Occipital lobe (tissue), 2 donors: ENCODE measurements around the gene CRNKL1. TPM values are rescaled to one million over a fixed set of nuclear protein-coding genes. Genes with fewer than 3 reads are reported as not detected.

Experiments used
- DNase-seq: peaks from one replicate; lab custom pipeline; 2025; lab: John Stamatoyannopoulos, UW
- total RNA-seq: library from RNA; depleted of rRNA; stranded (reverse); fragments of >200 nt; gene quantifications from one replicate; pipeline ENCODE4 v1.2.3, GENCODE V29; 2014

Gene CRNKL1
- 66.6 TPM for total RNA-seq

GRCh38 chr20:20052074-20052970 is at the start of gene CRNKL1, which contains the start of gene CFAP61:
Gene CRNKL1, minus strand, starts transcription at chr20:20052466. Its CDS starts 124 bp downstream, at chr20:20052342.
Gene CFAP61, plus strand, starts transcription at chr20:20052532. Its CDS starts 4,122 bp downstream, at chr20:20056654.
- DNase-seq: peak; percentile 94

GRCh38 chr20:20100881-20101280 is 48.6 kb upstream of the CRNKL1 start:
- DNase-seq: no peak

- DNase-seq: no peak
Observed at GRCh38 chr20:20096421-20096820, 44.2 kb upstream of the CRNKL1 start.

- DNase-seq: no peak
Observed at GRCh38 chr20:20095114-20095872, 43.0 kb upstream of the CRNKL1 start.

GRCh38 chr20:20094410-20094809 is 42.1 kb upstream of the CRNKL1 start:
- DNase-seq: no peak

- DNase-seq: no peak
Observed at GRCh38 chr20:20092827-20093226, 40.6 kb upstream of the CRNKL1 start.

GRCh38 chr20:20089939-20090338 is 37.7 kb upstream of the CRNKL1 start:
- DNase-seq: no peak

- no peak for DNase-seq
Observed at GRCh38 chr20:20089018-20089417, 36.8 kb upstream of the CRNKL1 start.

- no peak for DNase-seq
Observed at GRCh38 chr20:20085812-20086211, 33.5 kb upstream of the CRNKL1 start.

GRCh38 chr20:20085071-20085470 is 32.8 kb upstream of the CRNKL1 start:
- no peak for DNase-seq

GRCh38 chr20:20084296-20084752 is 32.1 kb upstream of the CRNKL1 start:
- peak; percentile 7 for DNase-seq

- DNase-seq: no peak
Observed at GRCh38 chr20:20083807-20084206, 31.5 kb upstream of the CRNKL1 start.

GRCh38 chr20:20079102-20079784 is 27.0 kb upstream of the CRNKL1 start:
- DNase-seq: no peak

- no peak for DNase-seq
Observed at GRCh38 chr20:20078041-20078440, 25.8 kb upstream of the CRNKL1 start.

- DNase-seq: peak; percentile 74
Observed at GRCh38 chr20:20076297-20077065, 24.2 kb upstream of the CRNKL1 start.

- no peak for DNase-seq
Observed at GRCh38 chr20:20075032-20075431, 22.8 kb upstream of the CRNKL1 start.

- no peak for DNase-seq
Observed at GRCh38 chr20:20073801-20074371, 21.6 kb upstream of the CRNKL1 start.

- no peak for DNase-seq
Observed at GRCh38 chr20:20070871-20071726, 18.8 kb upstream of the CRNKL1 start.

GRCh38 chr20:20065361-20065760 is 13.1 kb upstream of the CRNKL1 start:
- no peak for DNase-seq
